ENCODE data around the gene TCEA2. TPM values are rescaled to one million over a fixed set of nuclear protein-coding genes. Genes with fewer than 3 reads are reported as not detected.

Gene TCEA2
- total and polyA plus RNA-seq, 9 of the 15 experiments (the other 6 are each of a cell fraction or from before 2014, with no cell fraction given), result 1.4 to 28.7 (median 5.4) TPM

DNA sequence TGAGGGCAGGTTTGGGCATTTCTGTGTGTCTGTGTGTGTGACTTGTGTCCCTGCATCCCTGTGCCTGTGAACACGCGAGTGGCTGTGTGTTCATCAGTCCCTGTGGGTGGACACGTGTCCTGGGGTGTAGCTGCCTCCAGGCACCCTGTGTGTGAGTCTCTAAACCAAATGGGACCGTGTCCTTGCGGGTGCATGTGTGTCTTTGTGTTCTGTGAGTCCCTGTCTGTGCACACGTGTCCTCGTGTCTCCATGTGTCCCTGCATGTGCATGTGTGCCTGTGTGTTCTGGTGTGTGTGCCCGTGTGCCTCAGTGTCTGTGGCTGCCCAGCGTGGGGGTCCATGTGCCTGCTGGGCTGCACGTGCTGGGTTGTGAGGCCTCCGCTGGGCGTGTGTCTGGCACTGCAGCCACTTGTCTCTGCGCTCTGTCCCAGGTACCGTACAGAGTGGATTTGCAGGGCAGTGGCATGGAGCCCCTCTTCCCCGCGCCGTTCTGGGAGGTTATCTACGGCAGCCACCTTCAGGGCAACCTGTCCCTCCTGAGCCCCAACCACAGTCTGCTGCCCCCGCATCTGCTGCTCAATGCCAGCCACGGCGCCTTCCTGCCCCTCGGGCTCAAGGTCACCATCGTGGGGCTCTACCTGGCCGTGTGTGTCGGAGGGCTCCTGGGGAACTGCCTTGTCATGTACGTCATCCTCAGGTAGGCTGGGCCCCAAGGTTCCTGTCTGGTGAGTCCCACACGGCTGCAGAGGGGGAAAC, 29.4 kb downstream of the TCEA2 start:
- Histone ChIP-seq H3K4me1 (replicated peaks in 1 of 2; ENCODE audit: control insufficient read depth in 2 of 2, insufficient read depth in 2 of 2, low read length in 2 of 2) (peaks cover 0 to 26% of the 10 kb centered on the region in 2 experiments; a peak in 2 of 5 replicates), H3K9ac (ENCODE audit: insufficient read depth in 1 of 2, low read depth in 2 of 2, low read length in 2 of 2) (peak overlapping the region in 1 of 2 experiments; percentile 32; a peak in 1 of 4 replicates), H3K36me3 (ENCODE audit: control insufficient read depth, insufficient read depth, low read length) (no peaks in the 10 kb centered on the region), H3K4me2 (ENCODE audit: insufficient read depth, low read length) (no peak overlapping the region), H3K79me2 (ENCODE audit: control insufficient read depth, insufficient read depth, low read length) (no peaks in the 10 kb centered on the region), H3K4me3 (no peak overlapping the region), H3K9me3 (replicated peaks; ENCODE audit: control insufficient read depth, insufficient read depth, low read depth, low read length) (peaks cover 2% of the 10 kb centered on the region; the same call in 1 of the 2 replicates), H4K20me1 (replicated peaks; ENCODE audit: control insufficient read depth, insufficient read depth, low read length) (peaks cover 9% of the 10 kb centered on the region; the same call in 1 of the 2 replicates), H3K27ac (ENCODE audit: extremely low read depth, low read depth, low read length) (no peak overlapping the region), H3K27me3 (ENCODE audit: control insufficient read depth in 2 of 2, insufficient read depth in 2 of 2, low read length in 2 of 2) (0 out of 5 replicates have a peak, but pooled peaks cover 0 to 8% of the 10 kb centered on the region in 2 experiments), H3K9me1 (ENCODE audit: control insufficient read depth, insufficient read depth, low read length) (no peaks in the 10 kb centered on the region), H2AFZ (ENCODE audit: low read depth, low read length) (no peak overlapping the region)
- ChIA-PET CTCF (ENCODE audit: low intra/inter-chr PET ratio) (no interaction called here), POLR2A (no interaction called here)
- no peak for FAIRE-seq
- intact Hi-C loops (cut with micrococcal nuclease) (no loop called here), in situ Hi-C loops (cut with MboI) (no loop called here)
- no peak for DNase-seq (ENCODE audit: extremely low read depth in 1 of 4, low spot score in 3 of 4)
- ATAC-seq, result peak; percentile 15; the same call in 1 of the 3 replicates
- TF ChIP-seq, protein P1, sequence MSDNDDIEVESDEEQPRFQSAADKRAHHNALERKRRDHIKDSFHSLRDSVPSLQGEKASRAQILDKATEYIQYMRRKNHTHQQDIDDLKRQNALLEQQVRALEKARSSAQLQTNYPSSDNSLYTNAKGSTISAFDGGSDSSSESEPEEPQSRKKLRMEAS (CRISPR knock-in tag; IDR thresholded peaks at IDR 0.05), result peak; percentile 61
- TF ChIP-seq BHLHE40 (IDR thresholded peaks at IDR 0.05; ENCODE audit: low read length) (0 out of 2 replicates have a peak, but pooled peaks have one; percentile 11), ETV6 (IDR thresholded peaks at IDR 0.05; ENCODE audit: borderline replicate concordance in 1 of 2, low read depth in 2 of 2, low read length in 1 of 2) (no peak), ETV6 (CRISPR knock-in tag; IDR thresholded peaks at IDR 0.05; ENCODE audit: borderline replicate concordance) (no peak)
- WGBS (ENCODE audit: insufficient coverage, low coverage, missing lambda C conversion rate), result 1% methylated on average over 26 of the region's 27 CpGs
- BruUV-seq (replicated peaks), result no TSS peak
